UCSD-AML1 (cell line): Measurements from ENCODE around the gene CUL4A.

Experiments
- DNase-seq: peaks from one replicate; lab custom pipeline; 2025; ENCODE audit not compliant: unreplicated experiment; lab: John Stamatoyannopoulos, UW

The CUL4A gene

DNA sequence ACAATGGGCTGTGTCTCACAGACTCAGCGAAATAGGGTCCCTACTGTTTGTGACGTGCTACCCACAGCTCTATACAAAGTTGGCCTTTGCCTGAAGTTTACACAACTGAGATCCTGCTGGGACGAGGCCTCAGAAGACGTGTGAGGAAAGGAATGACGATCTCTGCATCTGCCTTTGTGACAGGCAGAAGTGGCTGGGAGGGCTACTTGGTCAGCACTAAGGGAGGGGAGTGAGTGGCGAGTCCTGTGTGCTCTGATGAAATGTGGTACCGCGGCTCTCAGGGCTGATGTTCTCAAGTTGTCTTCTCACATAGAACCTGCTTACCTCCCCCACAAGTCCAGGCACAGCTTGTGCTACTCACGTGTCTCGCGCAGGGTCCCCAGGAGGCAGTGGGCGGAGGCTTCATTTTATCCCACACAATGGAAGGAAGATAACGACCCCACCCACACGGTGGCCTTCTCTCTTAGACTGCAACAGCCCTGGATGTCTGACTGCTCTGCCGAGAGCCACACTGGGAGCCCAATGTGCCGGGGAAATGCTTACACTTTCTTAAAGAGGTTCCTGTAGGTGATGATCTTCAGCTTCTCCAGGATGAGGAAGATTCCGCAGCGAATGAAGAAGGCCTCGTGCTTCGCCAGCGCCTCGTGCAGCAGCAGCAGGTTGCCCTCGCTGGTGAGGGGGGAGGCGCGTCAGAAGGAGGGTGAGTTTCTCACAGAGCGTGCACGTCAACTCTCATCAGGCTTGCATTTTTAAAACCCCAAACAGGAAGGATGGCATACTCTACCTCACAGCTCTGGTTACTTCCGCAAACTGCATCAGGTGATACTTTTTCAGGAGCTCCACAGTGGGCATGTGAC lies 29.8 kb upstream of the CUL4A start:
- no peak for DNase-seq

DNA sequence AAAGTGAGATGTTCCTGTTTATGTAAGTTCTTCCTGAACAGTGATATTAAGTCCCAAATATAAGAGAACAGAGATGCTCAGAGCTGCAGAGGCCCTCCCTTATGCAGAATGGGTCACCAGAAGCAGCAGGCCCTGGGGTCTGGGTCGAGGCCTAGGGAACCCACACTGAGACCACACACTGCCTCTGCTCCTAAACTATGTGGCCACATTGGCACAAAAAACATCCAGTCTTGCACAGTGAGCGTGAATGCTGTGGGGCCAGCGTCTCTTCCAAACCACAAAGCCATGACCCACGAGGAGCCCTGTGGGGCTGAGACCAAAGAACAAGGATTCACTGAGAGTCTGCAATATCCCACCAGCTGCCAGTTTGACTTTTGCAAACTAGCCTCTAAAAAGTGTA lies 27.4 kb upstream of the CUL4A start:
- DNase-seq, result no peak

DNA sequence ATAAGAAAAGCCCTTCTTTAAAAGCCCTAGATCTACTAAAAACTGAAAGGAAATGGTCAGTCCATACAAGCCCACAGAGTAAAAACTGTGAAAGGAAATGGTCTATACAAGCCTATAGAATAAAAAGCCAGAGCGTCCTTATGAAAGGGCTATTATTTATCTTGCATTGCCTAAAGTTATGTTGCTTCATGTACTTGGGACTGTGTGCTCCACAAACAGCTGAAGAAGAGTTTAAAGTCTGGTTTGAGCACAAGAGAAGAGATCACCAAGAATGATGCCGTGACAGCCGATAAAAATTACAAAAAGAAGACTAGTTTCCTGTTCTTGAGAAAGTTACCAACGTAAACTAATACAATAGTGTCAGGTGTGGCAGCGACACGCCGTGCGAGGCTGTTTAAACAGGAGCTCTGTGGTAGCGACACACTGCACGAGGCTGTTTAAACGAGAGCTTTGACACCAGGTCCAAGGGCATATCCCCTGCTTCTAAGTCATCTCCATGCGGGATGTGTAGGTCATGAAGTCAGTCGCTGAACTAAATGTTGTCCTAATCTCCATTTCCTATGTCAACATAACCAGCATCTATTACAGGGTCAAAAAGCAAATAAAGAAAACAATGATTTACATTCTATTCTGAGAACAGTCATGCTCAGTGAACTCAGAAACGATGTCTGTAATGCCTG lies 25.8 kb upstream of the CUL4A start:
- no peak for DNase-seq

DNA sequence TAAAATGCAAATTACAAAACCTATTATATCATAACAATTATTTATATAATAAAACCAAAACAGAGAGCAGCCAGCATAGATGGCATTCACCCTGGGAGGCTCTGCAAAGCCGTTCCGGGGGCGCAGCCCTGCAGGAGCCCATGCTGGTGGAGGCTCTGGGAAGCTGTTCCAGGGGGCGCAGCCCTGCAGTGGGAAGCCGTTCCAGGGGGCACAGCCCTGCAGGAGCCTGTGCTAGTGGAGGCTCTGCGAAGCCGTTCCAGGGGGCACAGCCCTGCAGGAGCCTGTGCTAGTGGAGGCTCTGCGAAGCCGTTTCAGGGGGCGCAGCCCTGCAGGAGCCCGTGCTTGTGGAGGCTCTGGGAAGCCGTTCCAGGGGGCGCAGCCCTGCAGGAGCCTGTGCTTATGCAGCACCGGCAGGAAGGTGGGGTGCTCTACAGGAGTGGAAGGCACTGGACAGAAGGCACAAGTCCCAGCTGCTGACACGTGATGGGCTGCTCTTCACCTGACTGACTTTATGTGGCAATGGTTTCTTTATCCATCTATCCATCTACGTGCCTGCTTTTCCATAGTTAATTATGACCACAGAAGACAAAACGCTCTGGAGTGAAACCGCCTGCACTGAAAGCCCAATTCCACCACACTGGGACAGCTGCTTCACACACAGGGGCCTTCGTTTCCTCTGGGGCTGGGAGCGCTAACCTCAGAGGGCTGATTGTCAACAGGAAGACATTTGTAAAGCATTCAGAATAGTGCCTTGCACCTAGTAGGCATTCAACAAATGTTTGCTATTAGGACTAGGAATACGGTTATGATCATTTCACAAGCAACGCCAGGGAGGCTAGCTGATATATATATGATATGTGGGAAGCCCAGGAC lies 24.6 kb upstream of the CUL4A start:
- no peak for DNase-seq

DNA sequence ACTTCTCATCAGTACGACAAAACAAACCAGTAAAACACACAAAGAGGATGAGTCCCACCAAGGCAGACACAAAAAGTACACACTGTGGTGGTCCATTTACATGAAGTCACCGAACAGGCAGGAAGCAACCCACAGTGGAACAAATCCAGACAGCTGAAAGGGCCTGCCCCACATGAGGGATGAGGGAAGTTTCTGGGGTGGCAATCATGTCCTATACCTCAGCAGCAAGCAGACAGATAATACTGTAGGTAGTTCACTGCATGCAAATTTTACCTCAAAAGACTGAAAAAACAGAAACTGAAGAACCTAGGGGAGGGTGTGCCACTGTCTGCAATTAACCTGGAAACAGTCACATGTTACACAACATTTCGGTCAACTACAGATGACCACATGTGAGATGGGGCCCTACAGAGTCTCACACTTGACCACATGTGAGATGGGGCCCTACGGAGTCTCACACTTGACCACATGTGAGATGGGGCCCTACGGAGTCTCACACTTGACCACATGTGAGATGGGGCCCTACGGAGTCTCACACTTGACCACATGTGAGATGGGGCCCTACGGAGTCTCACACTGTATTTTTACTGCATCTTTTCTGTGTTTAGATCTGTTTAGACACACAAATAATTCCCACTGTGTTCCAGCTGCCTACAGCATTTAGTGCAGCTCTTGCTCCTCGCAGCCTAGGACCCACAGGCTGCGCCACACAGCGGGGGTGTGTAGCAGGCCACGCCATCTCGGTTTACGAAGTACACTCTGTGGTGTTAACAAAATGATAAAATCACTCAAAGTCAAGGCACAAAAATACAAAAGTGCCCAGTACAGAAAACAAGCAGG lies 23.1 kb upstream of the CUL4A start:
- DNase-seq, result no peak

DNA sequence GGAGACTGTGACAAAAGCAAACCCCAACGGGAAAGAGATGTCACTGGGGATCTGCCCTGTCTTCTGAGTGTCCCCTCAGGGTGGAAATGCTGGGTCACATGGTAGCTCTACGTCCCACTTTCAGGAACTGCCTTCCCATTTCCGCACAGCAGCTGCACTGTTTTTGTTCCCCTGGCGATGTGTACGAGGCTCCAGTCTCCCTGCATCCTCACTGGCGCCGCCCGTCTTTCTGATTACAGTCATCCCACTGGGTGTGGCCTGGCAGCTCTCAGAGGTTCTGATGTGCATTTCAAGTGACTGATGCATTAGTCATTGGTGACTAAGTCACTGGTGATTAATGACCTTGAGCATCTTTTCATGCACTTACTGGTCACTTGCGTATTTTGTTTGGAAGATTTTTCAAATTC lies 22.1 kb upstream of the CUL4A start:
- DNase-seq, result no peak

DNA sequence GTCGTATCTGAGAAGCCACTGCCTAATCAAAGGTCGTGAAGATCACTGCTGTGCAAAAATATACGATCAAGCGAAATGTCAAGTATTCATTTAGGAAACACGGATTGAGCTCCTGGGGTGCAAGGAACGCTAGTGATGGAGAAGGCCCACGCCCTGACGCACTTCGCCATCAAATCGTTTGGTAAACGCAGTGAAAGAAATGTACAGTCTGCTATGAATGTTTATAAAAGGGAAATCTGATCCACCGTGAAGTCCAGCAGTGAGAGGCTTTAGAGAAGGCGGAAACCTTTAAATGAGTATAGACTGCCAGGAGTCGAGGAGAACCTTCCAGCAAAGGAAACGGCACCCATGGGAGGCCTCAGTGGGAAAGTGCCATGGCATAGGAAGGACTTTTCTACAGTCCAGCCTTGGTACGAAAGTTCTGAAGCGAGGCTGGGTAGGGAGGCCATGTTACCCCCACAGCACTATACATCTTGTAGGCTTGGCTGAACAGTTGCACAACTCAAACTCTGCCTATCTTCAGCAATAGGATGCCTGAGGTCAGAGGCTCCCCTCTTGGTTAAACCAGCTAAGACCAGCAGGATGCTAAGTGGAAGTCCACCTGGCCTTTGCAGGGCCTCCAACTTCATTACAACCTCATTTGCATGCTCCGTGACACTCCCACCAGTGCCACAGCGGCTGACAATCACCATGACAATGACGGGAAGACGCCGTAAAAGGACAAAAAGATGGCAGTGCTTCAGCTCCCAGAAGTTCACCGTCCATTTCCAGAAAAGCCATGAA lies 21.3 kb upstream of the CUL4A start:
- no peak for DNase-seq

DNA sequence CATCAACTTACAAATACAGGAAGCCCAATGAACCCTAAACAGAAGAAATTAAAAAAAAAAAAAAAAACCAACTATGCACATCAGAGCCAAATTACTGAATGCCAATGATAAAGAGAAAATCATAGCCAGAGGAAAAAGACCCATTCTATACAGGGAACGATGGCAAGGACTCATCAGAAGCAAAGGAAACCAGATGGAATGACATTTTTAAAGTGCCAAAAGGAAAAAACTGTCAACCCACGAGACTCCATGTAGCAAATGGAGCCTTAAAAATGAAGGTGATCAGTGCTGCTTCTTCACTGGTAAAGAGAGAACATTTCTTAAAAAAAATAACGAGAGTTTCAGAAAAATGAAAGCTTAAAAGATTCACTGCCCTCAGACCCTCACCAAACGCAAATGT lies 19.2 kb upstream of the CUL4A start:
- DNase-seq, result no peak

DNA sequence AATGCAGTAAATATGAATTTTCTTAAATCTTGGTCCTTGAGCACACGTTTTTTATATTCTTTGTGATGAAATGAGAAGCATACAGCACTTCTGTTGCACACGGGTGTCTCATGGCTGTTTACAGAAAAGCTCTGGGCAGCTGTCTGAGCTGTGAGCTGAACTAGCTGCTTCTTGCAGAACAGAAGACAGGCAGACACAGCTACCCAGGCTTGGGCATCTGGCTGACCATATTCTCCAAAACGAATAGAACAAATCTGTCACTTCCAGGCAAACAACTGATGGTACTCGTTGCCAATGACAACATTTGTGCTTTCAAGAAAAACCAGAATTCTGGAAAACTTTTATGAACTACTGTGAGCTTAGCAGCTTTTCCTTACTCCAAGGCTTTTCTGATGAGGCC lies 17.1 kb upstream of the CUL4A start:
- no peak for DNase-seq

DNA sequence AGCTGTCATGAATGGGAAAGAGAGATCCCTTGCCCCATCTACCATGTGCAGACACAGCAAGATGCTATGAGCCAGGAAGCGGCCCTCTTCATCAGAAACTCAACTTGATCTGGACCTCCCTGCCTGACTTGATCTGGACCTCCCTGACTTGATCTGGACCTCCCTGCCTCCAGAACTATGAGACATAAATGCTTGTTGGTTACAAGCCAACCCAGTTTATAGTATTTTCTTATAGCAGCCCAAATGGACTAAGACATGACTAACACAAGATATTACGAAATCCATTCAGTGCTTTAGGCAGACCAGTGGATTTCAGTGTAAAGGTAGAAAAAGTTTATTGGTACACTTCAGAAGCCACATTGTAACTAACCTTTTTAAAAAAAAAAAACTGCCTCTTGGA lies 16.5 kb upstream of the CUL4A start:
- no peak for DNase-seq

DNA sequence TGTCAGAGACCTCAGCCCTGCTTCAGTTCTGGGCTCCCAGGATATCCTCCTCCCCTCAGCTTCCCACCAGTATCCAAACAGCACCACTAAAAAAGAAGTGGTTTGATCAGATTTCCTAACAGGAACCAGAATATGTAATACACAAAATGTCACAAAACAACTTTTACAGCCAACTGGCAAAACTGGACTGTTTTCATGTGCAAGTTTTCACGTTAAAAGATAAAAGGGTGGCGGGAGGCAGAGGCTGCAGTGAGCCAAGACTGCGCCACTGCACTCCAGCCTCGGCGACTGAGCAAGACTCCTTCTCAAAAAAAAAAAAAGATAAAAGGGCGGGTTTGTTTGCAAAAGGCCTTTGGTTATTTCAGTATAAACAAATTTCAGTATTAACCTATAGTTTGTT lies 14.1 kb upstream of the CUL4A start:
- DNase-seq, result no peak

DNA sequence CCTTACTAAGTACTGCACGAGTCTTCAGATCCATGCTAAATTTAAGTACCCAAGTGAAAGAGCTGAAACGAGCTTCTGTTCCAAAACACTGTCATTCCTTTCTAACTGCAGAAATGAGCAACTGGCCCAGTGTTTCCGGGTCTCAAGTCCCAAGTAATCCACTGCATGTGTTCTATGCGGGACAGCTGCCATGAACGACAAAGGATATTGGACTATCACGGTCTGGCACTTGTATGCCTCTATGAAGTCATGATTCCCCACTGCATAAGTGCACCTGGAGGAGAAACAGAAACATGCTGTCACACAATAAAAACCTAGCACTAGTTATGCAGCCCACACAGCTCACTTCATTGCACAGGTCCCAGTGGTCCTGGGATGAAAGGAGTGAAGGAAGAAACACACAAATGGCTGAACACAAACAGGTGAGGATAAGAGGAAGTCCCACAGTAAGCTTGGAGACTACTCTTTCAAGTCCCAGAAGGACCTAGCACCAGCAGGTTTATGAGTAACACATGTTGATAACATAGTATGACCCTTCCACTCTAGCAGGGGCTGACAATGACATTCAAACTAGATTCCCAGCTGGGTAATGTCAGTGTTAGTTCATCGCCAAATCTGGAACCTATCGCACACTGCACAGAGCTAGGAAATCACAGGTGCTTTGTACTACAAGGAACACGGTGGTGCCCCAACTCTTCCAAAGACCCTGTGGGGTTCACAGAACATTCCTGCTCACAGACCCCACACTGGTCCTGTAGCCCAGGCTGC lies 12.3 kb upstream of the CUL4A start:
- no peak for DNase-seq

DNA sequence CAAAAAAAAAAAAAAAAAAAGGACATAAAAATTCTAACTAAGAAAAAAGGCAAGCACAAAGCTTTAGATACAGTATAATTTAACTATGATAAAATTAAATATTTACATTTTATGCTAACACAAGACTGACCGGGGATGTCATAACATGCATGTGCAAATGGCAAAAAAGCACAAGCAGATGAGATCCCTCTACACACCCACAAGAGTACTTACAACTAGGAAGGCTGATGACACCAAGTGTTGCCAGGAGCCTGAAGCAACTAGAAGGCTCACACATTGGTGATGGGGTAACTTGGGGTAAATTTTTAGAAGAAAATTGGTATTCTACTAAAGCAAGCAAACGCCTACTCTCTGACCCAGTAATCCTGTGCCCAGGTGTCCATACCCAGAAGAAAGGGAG lies 7.6 kb upstream of the CUL4A start:
- no peak for DNase-seq

DNA sequence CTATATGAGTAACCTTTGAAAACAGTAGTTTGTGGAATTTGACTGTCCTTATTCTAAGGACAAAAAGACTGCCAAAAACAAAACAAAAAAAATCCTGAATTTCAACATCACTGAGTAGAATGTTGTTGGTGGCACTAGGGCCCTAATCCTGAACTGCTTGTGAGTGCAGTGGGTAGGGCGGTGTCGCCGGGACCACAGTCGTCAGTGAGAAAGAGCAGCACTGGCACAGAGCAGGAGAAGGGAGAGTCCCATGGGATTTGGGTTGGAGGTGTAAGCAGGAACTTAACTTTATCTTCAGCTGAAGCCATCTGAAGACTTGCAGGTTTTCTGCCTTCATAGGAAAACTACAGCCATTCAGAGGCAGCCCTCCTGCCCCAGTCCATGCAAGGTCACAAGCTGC lies 6.5 kb upstream of the CUL4A start:
- no peak for DNase-seq

DNA sequence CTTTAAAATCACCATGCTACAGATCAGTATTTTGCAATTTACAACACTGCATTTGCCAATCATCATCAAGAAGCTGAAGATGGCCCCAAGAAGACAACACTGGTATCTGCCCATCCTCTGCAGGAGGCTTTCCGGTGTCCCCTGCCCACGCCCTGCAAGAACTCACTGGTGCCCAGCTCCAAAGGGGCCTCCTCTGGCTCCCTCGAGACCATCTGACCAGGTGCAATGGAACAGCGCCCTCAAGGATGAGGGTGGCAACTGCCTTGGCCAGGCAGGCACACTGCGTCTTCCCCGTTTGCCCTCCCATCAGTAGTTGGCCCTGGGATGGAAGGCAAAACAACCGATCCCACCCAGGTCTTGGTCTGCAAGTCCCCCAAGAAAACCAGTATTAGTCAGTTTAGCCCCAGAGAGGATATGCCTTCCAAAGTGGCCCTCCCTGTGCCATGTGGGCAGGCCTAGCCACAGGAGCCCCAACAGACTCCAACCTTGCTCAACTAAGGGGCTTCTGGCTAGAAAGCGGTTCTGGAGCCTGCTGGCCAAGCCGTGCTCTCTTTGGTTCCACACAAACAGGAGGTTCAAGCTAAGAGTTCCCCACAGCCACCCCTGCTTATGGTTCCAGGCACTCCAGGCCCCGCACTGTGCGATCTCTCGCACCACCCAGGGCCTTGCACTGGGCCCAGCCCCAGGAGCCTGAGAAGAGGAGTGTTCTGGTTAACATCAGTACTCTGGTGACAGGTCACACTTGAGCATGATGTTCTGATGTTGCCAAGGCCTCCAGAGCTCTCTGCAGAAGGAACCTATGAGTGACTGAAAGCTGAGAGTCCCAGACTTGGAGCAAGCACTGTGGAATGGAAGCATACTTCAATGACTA lies 5.7 kb upstream of the CUL4A start:
- DNase-seq, result no peak

DNA sequence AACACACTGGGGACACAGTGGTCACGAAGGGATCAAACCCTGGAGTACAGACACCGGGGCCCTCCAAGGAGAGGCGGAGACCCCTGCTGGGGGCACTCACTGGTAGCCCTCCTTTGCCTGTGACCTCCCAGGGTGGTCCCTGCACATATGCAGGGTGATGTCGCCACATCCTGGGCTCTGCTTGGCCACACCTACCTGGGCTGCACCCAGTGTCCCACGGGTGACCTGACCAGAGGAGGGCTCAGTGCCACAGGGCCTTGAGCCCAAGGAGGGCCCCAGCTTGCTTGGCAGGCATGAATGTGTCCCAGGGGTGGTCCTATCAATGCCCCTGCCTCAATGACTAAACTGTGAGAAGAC lies 5.1 kb upstream of the CUL4A start:
- no peak for DNase-seq

DNA sequence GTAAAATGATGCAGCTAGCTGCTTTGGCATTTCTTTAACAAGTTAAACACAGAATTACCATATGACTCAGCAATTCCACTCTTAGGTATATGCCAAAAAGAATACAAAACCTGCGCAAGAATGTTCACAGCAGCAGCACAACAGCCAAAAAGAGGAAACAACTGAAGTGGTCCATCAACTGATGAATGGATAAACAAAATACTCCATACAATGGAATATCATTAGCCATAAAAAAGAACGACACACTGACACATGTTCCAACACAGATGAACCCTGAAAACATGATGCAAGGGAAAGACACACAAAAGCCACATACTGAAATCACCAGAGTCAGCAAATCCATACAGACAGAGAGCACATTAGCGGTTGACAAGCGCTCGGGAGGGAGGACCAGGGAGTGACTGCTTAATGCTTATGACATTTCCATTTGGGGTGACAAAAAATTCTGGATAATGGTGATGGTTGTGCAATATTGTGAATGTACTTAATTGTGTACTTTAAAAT lies 3.9 kb upstream of the CUL4A start:
- DNase-seq, result no peak

DNA sequence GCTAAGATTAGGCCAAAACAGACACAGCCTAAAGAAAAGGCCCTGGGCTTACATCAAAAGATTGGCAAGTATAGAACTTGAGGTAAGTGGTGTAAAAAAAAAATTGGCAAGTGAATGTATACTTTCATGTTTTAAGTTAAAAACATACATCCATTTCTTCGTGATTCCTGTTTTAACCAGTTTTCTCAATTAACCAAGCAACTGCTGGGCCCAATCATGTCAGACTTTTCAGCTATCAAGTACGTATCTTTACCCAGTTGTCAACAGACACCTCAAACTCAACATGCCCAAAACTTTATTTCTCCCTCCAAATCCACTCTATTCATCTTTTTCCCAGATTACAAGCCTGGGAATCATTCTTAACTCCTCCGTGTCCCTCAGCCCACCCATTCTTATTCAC lies 2.0 kb upstream of the CUL4A start:
- no peak for DNase-seq
